NCI-H187 (cell line): Measurements from ENCODE around the gene ARL1.
"Not testable (repeated sequence)": the region's sequence is repeated elsewhere in the genome, so short reads cannot be mapped to it uniquely, and the experiment has no call there.

Experiments
- DNase-seq, 2 experiments: peaks; one replicate each; lab custom pipeline; 2025; lab: John Stamatoyannopoulos, UW

ARL1 gene

GRCh38 chr12:101407436-101408345 lies at the start of gene ARL1:
TSS of gene ARL1 (minus strand) at chr12:101407772. CDS start at chr12:101407645, 127 bp downstream.
- DNase-seq, result peak; percentile 82 to 96

DNA sequence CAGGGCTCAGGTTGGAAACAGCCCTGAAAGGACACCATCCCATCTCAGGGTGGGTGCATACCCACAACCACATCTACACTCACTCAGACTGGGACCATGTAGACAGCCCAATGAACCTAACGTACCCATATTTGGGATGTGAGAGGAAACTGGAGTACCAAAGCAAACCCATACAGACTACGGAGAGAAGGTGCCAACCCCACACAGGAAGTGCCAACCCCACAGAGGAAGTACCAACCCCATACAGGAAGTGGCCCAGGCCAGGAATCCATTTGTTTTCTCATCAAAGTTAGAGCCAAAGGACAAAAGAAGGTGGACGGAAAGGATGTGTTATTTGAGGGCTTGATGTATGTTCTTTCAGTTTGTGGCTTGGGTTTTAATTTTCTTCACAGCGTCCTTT lies 48.1 kb upstream of the ARL1 start:
- DNase-seq, result no peak

GRCh38 chr12:101441461-101442224 lies 34.1 kb upstream of the ARL1 start:
- no peak for DNase-seq

- no peak for DNase-seq
Observed at GRCh38 chr12:101439236-101439635, 31.7 kb upstream of the ARL1 start.

DNA sequence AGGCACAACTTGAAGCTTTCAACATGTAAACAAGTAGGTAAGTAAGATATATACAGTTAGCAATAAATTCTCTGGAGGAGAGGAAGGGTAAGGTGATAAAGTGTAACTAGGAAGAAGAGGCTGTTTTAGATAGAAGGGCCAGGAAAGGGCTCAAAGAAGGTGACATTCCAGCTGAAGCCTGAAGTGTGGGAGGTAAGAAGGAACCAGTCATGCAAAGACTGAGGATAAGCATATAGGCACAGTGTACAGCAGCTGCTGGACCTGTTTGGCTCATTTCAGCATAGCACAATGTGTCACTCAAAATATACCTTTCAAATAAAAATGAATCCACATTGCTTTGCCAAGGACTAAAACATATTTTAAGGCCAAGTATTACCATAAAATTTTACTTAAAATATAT lies 28.6 kb upstream of the ARL1 start:
- no peak for DNase-seq

GRCh38 chr12:101430456-101430855 lies 22.9 kb upstream of the ARL1 start:
- no peak for DNase-seq

DNA sequence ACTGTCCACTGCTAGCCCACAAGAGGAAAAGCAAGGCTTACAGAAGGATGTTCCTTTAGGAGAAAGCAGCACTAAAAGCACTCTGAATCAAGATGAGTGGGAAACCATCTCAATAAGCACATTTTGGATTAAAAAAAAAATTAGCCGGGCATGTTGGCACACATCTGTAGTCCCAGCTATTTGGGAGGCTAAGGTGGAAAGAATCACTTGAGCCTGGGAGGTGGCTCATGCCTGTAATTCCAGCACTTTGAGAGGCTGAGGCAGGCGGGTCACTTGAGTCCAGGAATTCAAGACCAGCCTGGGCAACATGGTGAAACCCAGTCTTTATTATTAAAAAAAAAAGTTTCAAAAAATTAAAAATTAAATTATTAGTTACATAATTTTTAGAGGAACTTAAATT lies 17.0 kb upstream of the ARL1 start:
- no peak for DNase-seq

DNA sequence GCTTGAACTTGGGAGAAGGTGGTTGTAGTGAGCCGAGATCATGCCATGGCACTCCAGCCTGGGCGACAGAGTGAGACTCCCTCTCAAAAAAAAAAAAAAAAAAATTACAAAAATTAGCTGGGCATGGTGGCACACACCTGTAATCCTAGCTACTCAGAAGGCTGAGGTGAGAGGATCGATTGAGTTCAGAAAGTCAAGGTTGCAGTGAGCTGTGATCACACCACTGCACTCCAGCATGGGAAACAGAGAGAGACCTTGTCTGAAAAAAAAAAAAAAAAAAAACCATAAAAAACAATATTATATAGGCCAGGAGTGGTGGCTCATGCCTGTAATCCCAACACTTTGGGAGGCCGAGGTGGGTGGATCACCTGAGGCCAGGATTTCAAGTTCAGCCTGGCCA lies 14.5 kb upstream of the ARL1 start:
- not testable (repeated sequence) for DNase-seq

- DNase-seq, result no peak
Observed at GRCh38 chr12:101415228-101415627, 7.7 kb upstream of the ARL1 start.

GRCh38 chr12:101414533-101415119 lies 7.1 kb upstream of the ARL1 start:
- DNase-seq, result peak in 1 of 2 experiments; percentile 66

GRCh38 chr12:101410169-101410568 lies 2.6 kb upstream of the ARL1 start:
- not testable (repeated sequence) for DNase-seq

DNA sequence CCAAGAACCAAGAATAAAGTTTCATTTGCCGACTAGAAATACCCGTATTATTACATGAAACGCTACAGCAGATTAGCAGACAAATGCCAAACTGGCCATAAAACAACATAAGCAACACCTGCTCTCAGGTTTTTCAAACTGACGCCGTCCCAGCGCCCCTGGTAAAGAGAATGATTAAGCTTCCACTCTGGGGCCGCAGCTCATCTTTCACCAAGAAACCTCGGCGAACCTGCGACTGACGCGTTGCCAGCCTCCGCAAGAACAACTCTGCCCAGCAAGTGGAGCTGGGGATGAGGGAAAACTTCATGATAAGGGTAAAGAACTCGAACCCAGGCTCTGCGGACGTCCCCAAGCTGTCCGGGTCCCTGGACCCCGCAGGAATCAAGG lies 530 bp downstream of the ARL1 start:
- no peak for DNase-seq

DNA sequence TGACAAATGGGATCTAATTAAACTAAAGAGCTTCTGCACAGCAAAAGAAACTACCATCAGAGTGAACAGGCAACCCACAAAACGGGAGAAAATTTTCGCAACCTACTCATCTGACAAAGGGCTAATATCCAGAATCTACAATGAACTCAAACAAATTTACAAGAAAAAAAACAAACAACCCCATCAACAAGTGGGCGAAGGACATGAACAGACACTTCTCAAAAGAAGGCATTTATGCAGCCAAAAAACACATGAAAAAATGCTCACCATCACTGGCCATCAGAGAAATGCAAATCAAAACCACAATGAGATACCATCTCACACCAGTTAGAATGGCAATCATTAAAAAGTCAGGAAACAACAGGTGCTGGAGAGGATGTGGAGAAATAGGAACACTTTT lies 16.4 kb downstream of the ARL1 start:
- DNase-seq, result not testable (repeated sequence)

GRCh38 chr12:101379149-101379548 lies 28.4 kb downstream of the ARL1 start:
- DNase-seq, result no peak

GRCh38 chr12:101375573-101375972 lies 32.0 kb downstream of the ARL1 start:
- DNase-seq, result no peak

GRCh38 chr12:101372431-101372830 lies 35.1 kb downstream of the ARL1 start:
- DNase-seq, result no peak

DNA sequence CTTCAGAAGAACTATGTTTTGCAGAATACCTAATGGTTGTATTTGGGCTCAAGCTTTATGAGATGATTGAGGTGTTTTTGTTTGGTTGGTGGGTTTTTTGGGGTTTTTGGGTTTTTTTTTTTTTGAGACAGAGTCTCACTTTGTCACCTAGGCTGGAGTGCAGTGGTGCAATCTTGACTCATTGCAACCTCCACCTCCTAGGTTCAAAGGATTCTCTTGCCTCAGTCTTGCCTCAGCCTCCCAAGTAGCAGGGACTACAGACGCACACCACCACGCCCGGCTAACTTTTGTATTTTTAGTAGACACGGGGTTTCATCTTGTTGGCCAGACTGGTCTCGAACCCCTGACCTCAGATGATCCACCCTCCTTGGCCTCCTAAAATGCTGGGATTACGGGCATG lies 39.6 kb downstream of the ARL1 start:
- DNase-seq, result no peak

DNA sequence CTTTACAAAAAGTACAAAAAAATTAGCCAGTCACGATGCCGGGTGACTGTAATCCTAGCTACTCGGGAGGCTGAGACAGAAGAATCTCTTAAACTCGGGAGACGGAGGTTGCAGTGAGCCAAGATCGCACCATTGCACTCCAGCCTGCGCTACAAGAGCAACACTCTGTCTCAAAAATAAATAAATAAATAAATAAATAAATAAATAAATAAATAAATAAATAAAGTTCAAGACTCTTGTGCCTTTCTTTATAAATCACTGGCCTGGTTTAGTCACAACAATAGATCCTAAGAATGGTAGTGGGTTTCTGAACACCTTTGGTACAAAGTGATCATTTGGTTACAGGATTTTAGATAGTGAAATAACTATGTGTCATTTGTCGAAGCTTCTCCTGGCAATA lies 46.1 kb downstream of the ARL1 start:
- no peak for DNase-seq

GRCh38 chr12:101356794-101357193 lies 50.8 kb downstream of the ARL1 start:
- no peak for DNase-seq

- DNase-seq, result no peak
Observed at GRCh38 chr12:101351682-101352081, 55.9 kb downstream of the ARL1 start.

DNA sequence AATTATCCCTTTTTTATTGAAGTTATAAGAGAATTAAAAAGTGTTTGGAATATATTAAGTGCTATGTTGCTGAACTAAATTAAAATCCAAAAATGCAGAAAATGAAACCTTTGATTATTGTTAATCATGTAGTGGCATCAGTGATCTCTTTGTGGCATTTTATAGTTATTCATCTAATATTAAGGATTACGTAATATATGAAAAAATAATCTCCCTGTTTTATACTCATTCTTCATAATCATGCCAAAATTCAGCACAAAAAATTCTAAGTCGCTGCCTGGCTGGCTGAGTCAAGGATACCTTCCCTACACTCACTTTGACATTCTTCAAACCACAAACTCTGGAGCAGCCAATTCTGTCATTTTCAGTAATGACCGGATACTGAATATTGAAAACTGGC lies 63.7 kb downstream of the ARL1 start:
- DNase-seq, result no peak
